Measurements from ENCODE around the gene C1orf232. TPM values are rescaled to one million over a fixed set of nuclear protein-coding genes. Genes with fewer than 3 reads are reported as not detected.
A peak's percentile ranks its signal among the peaks of the same experiment; 100 is the strongest.

C1orf232 gene
- total RNA-seq, 1 donor from 2014 or later: not detected

DNA sequence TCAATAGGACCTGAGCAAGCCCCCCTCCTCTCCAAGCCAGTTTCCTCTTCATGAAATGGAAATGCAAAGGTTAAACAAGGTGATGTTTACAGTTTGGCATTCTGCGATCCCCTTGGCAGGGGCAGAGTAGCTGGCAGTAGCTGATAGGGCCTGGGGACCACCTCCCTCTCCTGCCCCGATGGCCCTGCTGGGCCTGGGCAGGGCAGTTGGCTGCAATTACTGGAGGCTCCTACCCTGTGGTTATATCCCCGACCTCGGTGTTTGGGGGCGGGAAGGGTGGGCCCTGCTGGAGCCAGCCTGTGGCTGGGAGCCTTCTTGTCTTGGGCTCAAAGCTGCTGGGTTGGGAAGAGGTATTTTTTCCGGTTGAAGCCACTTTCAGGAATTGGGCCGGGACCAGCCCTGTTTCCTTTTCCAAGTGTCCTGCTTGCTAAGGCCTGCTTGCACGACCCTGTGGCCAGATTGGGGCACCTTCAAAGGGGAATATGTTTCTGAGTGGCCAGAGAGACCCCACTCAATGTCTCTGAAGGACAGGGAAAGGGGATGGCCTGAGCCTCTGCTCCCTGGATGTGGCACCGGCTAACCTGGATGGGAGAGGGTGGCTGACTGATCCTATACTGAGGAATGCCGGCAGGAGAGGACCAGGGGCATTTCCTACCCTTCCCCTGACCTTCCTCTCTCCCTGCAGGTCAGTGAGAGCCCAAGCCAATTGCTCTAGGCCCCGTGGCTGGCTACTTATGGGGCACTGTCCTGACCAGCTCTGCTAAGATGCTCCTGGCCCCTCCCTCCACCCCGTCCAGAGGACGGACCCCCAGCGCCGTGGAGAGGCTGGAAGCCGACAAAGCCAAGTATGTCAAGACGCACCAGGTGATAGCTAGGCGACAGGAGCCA, 8.0 kb downstream of the C1orf232 start:
- TF ChIP-seq, protein P1, sequence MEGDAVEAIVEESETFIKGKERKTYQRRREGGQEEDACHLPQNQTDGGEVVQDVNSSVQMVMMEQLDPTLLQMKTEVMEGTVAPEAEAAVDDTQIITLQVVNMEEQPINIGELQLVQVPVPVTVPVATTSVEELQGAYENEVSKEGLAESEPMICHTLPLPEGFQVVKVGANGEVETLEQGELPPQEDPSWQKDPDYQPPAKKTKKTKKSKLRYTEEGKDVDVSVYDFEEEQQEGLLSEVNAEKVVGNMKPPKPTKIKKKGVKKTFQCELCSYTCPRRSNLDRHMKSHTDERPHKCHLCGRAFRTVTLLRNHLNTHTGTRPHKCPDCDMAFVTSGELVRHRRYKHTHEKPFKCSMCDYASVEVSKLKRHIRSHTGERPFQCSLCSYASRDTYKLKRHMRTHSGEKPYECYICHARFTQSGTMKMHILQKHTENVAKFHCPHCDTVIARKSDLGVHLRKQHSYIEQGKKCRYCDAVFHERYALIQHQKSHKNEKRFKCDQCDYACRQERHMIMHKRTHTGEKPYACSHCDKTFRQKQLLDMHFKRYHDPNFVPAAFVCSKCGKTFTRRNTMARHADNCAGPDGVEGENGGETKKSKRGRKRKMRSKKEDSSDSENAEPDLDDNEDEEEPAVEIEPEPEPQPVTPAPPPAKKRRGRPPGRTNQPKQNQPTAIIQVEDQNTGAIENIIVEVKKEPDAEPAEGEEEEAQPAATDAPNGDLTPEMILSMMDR (IDR thresholded peaks at IDR 0.05): no peak
- Mint-ChIP-seq H3K36me3 (ENCODE audit: unreplicated experiment) (no peaks in the 10 kb centered on the region), H3K9me3 (ENCODE audit: unreplicated experiment) (no peaks in the 10 kb centered on the region), H3K4me3 (ENCODE audit: unreplicated experiment) (peak overlapping the region; percentile 48), H3K27me3 (ENCODE audit: unreplicated experiment) (peaks cover 3% of the 10 kb centered on the region), H3K27ac (ENCODE audit: unreplicated experiment) (no peak overlapping the region), H3K4me1 (ENCODE audit: unreplicated experiment) (peaks cover 22% of the 10 kb centered on the region)
- no peak for DNase-seq (ENCODE audit: extremely low spot score, unreplicated experiment)

DNA sequence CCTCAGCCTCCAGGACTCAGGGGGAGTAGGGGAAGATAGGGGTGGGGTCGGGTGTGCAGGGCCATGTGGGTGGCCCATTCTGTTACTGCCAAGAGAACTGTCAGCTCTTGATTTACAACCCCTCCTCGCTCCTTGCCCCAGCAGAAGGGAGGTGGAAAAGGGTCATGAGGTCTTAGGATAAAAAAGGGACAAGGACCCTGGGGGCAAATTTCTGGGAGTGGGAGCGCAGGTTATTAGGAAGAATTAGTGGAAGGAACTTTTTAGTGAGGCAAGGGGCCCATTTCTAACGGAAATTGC, 9.1 kb downstream of the C1orf232 start:
- Mint-ChIP-seq H3K27me3 (ENCODE audit: unreplicated experiment) (peaks cover 13% of the 10 kb centered on the region), H3K36me3 (ENCODE audit: unreplicated experiment) (no peaks in the 10 kb centered on the region), H3K9me3 (ENCODE audit: unreplicated experiment) (no peaks in the 10 kb centered on the region), H3K4me1 (ENCODE audit: unreplicated experiment) (peaks cover 18% of the 10 kb centered on the region), H3K27ac (ENCODE audit: unreplicated experiment) (no peak overlapping the region), H3K4me3 (ENCODE audit: unreplicated experiment) (no peak overlapping the region)
- DNase-seq (ENCODE audit: extremely low spot score, unreplicated experiment): no peak
- TF ChIP-seq, protein P1 (IDR thresholded peaks at IDR 0.05): no peak

DNA sequence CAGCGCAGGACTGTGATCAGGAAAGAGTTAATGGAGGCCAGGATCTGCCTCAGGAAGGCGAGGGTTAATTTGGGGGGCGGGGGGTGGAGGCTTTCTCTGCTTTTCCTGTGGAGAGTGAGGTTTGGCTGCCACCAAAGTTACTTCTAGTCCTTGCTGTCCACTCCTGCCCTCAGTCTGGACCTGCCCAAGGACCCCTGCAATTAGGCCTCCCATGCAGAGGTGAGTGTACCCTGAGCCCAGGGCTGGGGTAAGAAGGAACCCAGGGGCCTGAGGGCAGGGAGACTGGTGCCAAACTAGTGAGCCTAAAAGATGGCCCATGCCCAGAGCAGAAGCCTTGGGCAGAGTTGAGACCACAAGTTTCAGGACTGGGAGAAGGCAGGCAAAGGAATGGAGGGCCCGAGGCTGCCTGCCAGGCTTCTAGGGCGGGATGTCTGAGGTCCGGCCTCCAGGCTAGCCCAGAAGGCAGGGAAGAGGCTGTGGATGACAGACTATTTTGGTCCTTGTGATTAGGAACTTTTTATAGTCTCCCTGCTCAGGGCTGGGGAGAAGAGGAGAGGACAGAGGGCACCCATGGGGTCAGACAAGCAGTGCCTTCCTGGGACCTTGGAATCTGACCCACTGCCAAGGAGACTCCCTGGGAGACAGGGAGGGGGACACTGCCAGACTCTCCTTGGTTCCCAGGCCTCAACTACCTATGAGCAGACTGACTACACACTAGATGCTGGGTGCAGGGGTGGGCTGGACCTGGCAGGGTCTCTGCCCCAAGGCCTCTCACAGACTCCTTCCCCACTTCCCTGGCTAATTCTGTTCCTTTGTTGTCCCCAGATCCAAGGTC, 9.6 kb downstream of the C1orf232 start, which contains the start of gene FAM110D:
FAM110D (plus strand) TSS at position 172 of the 835 bp plus-strand sequence. CDS start 2,213 bp downstream, outside the sequence.
- H3K27ac Mint-ChIP-seq (ENCODE audit: unreplicated experiment): no peak within 1 kb of the TSS
- no peak within 1 kb of the TSS for H3K4me3 Mint-ChIP-seq (ENCODE audit: unreplicated experiment)
- TF ChIP-seq, protein P1 (IDR thresholded peaks at IDR 0.05): no peak
- no peaks in the 10 kb centered on the region for H3K9me3 Mint-ChIP-seq (ENCODE audit: unreplicated experiment)
- H3K27me3 Mint-ChIP-seq (ENCODE audit: unreplicated experiment): peaks cover 19% of the 10 kb centered on the region
- no peak for DNase-seq (ENCODE audit: extremely low spot score, unreplicated experiment)
- peaks cover 15% of the 10 kb centered on the region for H3K4me1 Mint-ChIP-seq (ENCODE audit: unreplicated experiment)
- H3K36me3 Mint-ChIP-seq (ENCODE audit: unreplicated experiment): no peaks in the 10 kb centered on the region

DNA sequence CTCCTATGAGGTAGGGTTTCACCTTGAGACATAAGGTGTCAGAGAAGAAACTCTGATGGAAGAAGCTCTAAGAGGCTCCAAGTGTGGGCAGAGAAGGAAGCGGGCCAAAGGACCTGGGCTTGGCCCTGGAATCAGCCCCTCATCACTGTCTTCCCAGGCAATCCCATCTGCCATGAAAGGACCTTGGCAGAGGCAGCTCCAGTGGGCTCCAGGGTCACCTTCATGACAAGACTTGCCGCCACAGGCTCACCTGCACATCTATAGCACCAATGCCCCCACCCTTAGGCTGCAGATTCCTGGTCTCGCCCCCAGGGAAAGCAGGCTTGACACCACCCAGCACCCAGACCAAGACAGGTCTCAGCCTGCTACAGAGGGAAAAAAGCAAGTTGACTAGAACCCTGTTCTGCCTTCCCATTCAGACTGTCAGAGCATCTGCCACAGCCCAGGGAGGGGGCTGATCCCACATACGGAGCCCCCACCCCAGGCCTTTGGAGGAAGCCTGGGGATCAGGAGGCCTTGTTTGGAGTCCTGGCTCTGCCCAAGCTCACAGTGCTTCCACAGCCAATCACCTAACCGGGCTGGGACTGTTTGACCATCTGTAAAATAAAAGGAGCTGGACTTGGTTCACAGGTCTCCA, 10.4 kb downstream of the C1orf232 start:
- Mint-ChIP-seq H3K27me3 (ENCODE audit: unreplicated experiment) (peaks cover 25% of the 10 kb centered on the region), H3K9me3 (ENCODE audit: unreplicated experiment) (no peaks in the 10 kb centered on the region), H3K4me1 (ENCODE audit: unreplicated experiment) (peaks cover 15% of the 10 kb centered on the region), H3K27ac (ENCODE audit: unreplicated experiment) (no peak overlapping the region), H3K36me3 (ENCODE audit: unreplicated experiment) (no peaks in the 10 kb centered on the region), H3K4me3 (ENCODE audit: unreplicated experiment) (no peak overlapping the region)
- DNase-seq (ENCODE audit: extremely low spot score, unreplicated experiment): no peak
- TF ChIP-seq, protein P1 (IDR thresholded peaks at IDR 0.05): no peak
